NOMO-1 treated with dmso at 0.1 percent for 144 hours (cell line): Measurements from ENCODE around the gene SND1.

ENCODE experiments used
- DNase-seq: peaks from one replicate; lab custom pipeline; 2025; ENCODE audit not compliant: unreplicated experiment; lab: John Stamatoyannopoulos, UW

SND1 gene

DNA sequence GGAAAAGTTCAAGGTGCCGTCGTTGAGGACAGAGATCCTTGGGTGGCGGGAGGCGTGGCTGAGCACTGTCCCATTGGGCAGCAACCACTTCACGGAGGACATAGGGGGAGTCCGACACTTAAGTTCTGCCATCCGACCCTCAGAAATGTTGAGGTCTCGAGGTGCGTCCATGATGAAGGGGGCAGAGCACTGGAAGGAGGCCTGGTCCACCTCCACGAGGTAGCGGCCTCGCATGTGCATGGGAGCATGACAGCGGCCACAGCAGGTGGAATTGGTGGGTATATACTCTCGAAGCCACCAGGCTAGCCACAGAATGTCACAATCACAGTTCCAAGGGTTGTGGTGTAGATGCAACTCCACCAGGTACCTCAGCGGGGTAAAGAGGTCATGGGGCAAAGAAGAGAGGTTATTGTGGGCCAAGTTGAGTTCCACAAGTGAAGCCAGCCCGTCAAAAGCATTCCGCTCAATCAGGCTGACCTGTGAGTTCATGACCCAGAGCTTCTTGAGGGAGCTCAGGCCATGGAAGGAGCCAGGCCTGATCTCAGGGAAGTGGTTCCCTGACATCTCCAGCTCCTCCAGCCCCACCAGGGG is 377.5 kb downstream of the SND1 start:
- DNase-seq, result no peak

DNA sequence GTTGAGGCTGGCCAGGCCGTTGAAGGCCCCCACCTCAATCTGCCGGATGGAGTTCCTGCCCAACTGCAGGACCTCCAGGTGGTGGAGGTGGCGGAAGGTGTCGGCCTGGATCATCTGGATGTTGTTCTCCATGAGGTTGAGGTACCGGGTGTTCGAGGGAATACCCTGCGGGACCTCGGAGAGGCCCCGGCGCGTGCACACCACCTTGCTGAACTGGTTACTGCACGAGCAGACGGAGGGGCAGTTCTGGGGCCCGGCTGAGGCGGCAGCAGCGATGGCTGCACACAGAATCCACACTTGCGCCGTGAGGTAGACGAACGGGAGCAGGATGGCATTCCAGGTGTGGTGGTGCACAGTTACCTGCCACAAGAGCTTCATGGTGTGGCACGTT is 378.3 kb downstream of the SND1 start:
- DNase-seq, result no peak

DNA sequence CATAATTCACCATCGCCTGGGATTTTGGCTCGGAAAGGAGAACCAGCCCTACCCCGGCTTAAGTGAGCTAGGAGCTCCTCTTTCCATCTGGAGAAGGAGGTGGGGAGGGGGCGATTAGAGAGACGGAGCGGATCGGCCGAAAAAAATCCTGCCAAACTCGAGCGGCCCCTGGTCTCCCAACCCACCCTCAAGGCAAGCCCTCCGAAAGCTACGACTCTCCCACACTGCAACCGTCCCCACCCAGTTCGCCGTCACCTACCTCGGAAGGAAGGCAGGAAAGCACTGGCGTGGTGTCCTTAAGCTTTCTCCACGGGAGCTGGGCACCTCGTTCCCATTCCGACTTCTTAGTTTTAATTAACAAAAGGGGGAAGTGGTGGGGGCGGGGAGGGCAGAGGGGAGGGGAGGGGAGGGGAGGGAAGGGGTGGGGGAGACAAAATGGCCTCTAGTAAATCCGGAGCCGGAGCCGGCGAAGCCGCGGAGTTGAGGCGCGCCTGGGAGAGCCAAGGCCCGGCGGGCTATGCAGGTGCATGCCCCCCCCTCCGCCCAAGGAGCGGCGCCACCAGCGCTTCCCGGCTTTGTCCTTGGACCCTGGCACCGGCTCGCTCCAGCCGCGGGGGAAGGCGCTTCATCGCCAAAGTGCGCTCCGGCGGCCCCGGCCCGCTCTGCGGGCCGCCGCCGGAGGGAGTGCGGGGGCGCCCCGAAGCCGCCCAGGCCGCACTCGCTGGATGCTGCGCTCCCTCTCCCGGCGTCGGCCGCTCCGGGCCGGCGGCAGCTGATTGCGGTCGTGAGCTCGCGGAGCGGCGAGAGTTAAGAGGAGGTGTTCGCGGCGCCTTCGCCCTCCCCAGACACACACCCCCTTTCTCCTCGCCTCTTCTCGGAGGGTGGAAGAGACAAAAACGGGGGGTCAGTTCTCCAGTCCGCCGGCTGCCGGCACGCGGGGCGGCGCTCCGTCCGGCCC is 378.9 kb downstream of the SND1 start, which contains the start of gene LRRC4:
LRRC4 (minus strand) TSS at position 784 of the 958 bp plus-strand sequence. CDS start 797 bp downstream, outside the sequence.
- DNase-seq, result no peak

DNA sequence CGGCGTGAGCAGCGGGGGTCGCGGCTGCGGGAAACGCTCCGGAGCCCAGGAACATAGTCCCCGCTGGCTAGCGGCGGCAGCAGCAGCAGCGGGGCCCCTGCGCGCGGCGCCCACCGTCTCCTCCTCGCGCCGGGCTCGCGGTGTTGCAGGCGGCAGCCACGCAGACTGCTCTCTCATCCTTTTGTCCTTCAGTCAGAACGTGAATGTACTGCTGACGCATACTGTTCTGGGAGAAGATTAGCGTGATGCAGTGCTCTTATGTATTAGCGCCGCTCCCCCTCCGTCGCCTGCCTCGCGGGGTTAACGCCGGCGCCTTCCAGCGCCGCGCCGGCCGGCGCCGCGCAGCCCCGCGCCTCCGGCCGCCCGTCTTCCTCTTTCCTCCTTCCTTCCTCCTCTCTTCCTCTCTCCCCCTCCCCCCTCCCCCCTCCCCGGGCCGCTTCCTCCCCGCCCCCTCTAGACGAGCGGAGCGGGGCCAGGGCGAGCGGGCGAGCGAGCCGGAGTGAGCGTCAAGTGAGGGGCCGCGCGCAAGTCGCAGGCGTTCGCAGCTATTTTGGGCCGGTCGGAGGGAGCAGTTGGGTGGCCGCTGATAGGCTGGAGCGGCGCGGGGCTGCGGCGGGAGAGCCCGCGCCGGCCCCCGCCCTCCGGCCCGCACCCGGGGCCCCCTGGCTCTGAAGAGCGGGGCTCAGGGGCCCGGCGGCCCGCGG is 380.1 kb downstream of the SND1 start:
- DNase-seq, result no peak

DNA sequence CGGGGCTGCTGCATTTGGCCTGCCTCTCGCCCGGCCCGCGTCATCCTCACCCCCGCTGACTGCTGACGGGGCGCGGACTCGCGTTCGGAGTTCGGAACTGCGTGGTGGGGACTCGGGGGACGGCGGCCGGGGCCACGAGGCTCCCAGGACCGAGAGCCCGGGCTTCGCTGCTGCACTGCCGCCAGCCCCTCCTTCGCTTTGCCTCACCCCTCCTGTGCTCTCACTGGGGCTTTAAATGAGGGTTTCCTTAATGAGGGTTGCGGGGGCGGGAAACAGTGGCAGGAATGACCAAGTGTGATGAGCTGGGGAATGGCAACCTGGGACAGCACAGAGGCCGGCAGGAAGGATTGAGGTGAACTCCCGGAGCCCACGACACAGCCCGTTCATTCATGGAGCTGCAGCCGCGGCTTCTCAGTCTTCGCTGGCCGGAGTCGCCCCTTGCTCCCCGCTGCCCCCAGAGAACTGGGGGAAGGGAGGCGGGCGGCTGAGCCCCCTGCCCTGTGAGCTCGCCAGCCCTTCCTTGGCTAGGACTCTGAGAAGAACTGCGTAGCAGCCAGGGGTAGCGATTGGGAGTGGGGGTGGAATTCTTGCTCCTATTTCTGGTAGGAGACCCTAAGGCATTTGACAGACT is 380.7 kb downstream of the SND1 start:
- no peak for DNase-seq

DNA sequence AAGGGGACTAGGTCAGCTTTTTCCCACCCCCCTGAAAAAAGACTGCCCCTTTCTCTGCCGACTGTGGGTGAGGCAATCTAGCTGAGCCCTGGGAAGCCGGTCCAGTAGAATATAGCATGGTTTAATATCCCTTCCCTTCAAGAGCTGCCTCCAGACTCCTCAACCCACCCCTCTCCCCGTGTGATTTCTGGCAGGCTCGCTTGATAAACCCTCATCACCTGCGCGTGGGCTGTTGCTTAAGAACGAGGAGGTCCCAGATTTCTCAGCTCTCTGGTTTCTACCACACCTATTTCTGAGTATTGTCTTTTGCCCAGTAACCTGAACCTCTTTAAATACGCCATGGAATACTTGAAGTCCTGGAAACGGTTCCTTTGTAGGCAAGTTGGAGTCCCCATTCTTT is 381.3 kb downstream of the SND1 start:
- no peak for DNase-seq

DNA sequence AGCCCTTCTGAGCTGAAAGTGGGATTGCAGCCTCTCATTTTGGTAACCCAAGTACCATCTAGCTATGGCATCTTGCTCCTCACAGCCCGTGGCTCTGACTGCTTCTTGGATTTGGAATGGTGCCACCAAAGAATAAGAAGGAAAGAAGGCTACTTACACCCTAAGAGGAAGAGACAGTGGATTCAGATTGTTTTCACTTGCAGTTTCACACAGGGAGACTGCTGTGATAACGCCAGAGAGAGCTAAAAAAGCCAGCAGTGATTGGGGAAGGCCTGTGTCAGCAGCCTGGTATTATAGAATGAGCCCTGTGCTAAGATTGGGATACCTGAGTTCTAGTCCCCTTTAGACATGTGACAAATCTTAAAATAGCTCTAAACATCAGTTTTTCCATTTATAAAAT is 382.8 kb downstream of the SND1 start:
- no peak for DNase-seq

DNA sequence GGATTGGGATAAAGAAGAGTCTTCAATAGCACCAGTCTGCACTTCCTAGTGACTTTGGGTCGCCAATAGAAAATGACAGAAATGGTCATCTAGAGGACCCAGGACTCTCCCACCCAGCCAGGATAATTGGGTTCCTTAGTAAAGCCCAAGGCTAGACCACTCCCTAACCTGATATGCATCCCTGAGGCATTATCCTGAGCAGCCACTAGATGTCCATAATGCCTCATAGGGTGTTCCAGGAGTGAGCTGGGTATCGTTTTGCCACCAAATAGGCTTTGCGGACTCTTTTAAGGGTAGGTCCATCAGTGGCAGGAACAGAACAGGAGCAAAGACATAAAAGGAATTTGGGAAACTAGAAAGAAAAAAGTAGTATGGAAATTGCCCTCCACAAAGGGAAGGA is 383.7 kb downstream of the SND1 start:
- DNase-seq, result no peak

DNA sequence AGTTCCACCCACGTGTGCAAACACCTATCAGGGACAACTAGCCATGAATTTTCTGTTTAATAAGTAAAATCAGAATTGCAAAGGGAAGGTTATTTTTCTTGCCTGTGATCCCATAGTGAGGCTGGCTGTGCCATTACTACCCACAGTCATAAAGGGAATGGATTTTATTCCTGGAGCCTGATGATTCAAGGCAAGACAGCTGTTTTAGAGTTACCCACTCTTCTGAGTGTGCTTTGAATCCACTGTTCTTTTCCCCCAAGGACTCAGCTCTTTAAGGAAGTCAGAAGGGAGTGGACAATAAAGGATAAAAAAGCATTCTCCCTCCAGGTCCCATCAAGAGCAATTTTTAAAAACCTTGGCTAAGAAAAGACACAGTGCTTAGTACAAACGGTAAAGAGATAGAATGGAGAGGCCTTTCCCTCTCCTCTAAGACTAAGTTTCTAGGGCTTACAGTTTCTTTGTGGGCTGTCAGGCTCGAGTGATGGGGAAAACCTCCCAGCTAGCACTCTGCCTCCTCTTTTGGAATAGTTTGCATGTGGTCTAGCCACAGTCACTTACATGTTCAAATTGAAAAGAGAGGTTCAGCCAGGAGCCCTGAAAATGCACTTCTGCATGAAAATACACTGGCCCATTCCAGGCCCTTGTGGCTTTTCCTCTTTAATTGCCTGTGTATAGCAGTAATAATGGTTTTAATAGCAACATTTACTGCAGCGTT is 384.4 kb downstream of the SND1 start:
- no peak for DNase-seq

DNA sequence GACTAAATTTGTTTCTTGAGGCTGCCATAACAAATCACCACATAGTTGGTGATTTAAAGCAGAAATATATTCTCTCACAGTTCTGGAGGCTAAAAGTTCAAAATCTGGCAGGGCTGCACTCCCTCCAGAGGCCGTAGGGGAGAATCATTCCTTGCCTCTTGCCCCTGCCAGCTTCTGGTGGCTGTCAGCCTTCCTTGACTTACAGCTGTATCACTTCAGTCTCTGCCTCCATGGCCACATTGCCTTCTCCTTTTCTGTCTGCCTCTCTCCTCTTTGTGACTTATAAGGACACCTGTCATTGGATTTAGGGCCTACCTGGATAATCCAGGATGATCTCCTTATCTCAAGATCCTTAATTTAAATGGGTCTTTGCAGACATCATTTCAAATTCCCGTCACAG is 385.1 kb downstream of the SND1 start:
- DNase-seq, result no peak

DNA sequence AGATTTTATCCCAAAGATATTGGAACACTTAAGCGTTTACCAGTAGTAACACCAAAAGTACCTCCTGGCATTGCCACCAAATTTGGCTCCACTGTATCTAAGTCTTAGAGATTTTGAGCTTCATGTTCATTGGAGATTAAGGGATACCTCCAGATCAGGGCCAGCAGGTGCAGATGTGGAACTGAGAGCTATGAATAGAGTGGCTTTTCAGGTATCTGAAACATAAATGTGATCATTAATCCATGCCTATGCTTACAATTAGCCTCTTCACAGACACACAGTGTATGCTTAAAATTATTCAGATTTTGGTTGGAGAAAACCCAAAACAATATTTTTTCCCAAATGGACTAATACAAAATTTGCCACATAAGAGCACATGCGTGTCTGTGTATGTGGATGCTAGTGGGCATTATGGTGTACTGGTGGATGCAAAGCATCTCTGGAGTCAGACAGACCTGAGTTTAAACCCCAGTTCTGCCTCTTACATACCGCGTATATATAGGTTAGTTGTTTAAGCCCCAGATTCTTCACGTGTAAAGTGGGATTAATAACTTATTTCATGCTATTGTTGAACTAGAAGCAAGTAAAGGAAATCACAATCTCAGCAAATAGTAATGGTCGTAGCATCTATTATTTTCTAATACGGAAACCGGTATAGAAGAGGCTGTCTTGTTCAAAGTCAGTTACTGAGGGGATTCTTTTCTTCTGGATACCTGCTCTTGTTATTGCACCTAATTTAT is 386.1 kb downstream of the SND1 start:
- no peak for DNase-seq

DNA sequence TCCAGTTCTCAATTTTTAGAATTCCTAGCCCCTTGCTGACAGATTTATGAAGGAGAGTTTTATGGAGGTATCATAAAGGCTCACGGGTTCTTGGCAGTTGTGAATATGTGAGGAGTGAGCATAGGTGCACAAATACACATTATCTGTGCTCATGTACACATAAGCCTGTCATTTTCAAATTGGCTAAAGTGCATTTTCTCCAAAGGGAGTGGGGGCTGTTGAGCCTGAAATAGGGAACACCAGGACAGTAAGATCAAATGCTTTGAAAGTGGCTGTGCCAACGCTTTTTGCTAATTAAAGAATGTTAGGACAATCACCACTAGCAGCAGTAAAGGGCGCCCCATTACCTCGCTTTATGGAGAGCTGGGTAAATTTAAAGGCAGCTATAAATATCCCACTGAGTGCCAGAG is 387.6 kb downstream of the SND1 start:
- no peak for DNase-seq

DNA sequence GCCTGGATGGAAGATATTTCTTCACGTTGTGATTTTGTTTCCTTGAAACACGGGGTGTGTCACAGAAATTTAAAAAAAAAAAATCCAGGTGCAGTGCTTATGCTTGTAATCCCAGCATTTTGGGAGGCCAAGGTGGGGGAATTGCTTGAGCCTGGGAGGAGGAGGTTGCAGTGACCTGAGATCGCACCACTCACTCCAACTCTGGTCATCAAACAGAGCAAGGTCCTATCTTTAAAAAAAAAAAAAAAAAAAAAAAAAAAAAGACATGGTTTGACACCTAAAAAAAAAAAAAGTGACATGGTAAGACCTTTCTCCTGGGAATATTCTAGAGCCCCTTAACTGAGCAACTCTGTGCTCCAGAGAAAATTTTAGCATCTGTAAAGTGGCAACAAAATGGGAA is 388.2 kb downstream of the SND1 start:
- no peak for DNase-seq

DNA sequence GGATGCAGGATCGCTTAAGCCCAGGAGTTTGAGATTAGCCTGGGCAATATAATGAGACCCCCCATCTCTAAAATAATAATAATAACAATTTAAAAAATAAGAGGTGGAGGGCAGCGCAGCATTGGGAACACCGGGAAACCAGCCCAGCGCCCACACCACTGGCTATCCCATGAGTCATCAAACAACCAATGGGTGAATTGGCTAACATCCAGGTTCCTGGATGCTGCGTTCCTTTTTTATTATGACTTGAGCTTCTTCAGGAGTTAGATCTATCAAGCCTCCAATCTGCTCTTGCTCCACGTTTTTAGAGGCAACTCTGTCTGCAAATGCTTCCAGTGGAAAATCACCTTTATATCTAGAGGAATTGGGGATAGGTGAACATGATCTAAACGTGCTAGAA is 389.2 kb downstream of the SND1 start:
- DNase-seq, result no peak

DNA sequence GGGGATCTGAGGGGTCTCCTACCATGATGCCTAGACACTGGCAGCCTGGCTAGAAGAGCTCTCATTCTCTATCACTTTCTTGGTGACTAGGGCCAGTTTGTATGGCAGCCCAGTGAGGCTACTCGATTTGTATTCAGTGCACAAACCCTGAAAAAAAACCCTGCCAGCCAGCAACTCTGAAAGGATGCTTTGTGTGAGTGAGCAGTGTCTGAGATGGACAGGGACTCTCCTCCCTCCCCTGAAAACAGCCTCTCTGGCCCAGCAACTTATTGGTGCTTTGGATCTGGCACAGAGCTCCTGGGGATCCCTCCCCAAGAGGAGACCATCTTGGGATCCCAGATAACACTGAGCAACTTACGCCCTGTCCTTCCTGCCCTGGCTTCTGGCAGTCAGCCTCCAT is 390.0 kb downstream of the SND1 start:
- no peak for DNase-seq

DNA sequence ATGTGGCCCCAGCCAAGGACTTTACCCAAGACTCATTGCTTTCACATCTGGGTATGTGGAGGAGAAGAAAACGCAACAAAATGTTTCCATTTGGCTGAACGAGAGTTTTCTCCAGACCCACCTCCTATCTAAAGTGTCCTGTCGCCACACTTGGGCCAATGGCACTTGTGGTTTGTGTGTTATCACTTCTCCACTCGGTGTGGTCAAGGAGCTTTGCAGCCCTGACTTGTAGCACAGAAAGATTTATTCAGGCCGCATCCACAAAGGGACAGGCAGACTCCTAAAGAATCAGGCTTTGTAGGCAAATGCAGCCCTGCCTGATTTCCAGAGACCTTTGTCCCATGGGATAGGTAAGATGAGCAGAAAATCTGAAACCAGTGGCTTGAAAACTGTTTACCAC is 392.1 kb downstream of the SND1 start:
- DNase-seq, result no peak

DNA sequence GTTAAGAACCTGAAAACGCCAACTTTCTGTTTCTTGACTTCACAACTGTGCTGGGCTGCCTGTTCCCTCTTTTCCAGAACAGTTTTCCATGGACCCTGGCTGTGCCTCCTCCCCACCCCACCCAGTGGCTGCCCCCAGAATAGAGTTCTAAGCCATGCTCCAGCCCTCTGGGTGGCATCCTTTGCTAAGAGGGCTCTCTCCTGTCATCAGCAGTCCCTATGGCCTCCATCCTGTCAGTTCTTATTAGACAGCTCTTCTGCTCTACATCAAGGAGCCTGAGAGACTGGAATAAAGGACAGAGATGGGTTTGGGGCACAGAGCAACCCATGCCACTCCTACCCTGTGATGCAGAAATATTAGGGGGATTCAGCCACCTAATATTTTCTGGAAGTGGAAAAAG is 393.2 kb downstream of the SND1 start:
- no peak for DNase-seq

DNA sequence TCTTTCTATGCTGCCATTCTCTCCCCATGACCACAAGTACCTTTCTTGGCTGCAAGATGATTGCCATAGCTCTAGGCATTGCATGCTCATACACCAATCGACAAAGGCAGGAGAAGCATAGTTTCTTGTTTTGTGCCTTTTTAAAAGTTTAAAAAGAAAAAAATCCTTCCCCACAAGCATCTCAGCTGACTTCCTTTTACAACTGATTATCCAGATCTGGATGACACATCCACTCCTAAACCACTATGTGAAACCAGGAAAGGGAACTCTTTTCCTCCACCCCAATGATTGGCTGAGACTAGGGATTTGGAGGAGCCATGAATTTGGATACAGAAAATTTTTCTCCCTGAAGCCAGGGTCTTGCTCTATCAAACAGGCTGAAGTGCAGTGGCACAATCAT is 393.8 kb downstream of the SND1 start:
- DNase-seq, result no peak

DNA sequence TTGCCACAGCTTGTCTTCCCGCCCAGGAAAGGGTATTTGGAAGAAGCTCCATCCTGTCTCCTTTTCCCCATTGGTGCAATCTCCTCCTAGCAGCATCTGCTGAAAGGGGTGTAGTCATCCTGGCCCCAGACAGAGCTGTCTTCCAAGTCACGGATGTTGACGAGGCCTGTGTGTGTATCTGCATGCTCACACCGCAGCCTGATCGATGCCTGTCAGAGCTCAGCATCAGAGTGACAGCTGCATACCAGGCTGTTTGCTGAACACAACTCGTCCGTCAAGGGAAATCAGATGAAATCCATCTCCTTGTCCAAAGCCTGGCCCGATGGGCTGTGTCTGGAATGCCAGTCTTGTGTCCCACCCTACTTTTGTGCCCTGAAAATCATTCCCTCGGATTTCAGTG is 400.4 kb downstream of the SND1 start:
- no peak for DNase-seq

DNA sequence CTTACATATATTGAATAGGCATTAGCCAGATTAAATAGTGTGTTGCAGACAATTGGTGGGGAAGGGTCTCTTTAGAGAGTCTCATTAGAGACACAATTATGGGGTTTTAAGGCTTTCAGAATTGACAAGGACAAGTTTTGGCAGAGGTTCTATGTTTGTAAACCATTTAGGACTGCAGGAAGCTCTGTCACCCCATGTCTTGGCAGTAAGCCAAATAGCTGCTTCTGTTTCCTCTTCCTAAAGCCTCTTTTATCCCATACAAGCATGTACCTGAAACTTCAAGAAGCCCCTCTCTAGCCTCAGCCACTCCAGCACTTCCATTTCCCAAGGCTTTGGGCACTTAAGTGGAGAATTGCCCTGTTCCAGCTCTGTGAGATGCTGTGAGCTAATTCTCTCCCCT is 401.0 kb downstream of the SND1 start:
- no peak for DNase-seq
